HG03469 (cell line): ENCODE data around the gene AMOTL1.
A peak's percentile ranks its signal among the peaks of the same experiment; 100 is the strongest.
"Not testable (repeated sequence)": the region's sequence is repeated elsewhere in the genome, so short reads cannot be mapped to it uniquely, and the experiment has no call there.

Source experiments
- ATAC-seq: cut with Tn5 transposase; IDR thresholded peaks from one replicate; pipeline ENCODE4 v1.9.1; 2021; ENCODE audit warnings: mild to moderate bottlenecking, moderate library complexity, moderate number of reproducible peaks; ENCODE audit not compliant: unreplicated experiment

Gene AMOTL1

DNA sequence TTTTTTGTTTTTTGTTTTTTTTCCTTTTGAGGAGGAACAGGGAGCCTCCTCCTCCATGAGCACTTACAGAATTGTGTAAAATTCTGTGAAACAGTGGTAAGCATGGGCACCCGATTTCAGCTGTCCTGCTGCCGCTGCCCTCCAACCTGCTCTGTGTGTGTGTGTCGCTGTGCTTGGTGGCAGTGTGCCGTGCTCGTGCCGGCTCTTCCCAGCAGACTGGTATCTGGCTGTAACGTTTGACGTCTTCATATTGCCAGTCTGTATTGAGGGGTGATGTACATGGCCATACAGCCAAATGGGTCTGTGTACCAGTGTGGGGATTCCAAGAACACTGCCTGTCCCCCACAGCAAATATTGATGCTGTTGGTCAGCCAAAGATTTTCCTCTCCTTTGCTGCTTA lies 108.1 kb downstream of the AMOTL1 start:
- no peak for ATAC-seq

DNA sequence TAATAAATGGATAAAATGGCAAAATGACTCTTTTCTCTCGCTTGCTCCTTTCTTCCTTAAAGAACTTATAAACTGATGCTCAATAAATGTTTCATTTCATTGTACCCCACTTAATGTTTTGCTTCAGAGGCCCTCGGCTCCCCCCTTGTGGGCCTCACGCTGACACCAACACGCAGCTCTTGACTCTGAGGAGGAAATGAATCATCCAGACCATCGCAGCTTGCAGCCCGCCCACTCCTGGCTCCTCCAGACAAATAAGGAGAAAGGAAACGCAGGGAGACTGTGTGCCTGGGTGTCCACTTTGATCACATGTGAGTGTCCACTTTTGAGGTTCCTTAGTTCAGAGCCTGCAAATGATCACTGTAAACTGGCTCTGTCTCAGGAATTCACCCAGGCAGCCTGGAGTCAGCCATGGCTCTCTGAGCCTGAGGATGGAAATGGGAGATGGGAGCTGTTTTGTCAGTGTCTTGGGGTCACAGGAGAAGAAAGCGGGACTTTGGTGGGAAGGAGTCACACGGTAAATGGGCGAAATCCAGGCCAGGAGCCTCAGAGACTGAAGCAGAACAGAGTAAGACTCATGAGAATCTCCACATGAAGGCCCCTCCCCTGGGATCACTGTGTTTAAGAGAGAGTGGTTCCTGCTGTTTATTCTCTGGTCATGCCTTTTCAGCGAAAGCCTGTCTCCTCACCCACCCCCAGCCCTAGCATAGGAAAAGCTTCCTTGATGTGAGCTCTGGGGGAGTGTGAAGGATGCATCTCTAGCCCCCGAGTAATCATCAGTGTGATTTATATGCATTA lies 108.7 kb downstream of the AMOTL1 start:
- peak; percentile 88 for ATAC-seq

DNA sequence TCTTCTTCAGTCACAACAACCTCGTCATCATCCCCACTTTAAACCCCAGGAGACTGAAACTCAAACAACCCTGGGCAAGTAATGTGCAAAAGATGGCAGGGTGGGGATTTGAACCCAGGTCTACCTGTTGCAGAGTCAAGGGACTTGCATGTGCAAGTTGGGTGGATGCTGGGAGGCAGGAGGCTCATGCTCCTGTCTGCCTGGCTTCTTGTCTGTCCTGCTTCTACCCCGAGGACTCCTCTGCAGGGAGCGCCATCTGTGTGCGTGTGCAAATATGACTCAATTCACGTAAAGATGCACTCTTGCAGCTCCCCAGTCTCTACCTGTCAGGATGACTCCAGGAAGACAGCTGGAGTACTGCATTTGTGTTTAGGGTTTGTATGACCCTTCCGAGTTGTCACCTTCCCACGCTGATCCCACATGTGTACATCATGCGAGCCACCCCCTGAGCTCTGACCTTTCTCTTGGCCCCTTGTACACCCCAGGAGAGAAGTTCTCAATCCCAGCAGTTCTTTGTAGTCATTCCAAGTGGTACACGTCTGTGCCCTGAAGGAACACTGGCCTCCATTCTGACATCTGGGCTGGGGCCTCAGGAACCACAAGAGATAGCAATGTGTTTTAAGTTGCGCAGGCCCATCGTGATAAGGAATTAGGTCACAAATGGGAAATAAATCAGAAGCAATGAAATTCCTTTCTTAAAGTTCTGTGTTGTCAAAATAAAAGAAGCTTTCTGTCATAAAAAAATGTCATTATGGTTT lies 109.5 kb downstream of the AMOTL1 start:
- no peak for ATAC-seq

DNA sequence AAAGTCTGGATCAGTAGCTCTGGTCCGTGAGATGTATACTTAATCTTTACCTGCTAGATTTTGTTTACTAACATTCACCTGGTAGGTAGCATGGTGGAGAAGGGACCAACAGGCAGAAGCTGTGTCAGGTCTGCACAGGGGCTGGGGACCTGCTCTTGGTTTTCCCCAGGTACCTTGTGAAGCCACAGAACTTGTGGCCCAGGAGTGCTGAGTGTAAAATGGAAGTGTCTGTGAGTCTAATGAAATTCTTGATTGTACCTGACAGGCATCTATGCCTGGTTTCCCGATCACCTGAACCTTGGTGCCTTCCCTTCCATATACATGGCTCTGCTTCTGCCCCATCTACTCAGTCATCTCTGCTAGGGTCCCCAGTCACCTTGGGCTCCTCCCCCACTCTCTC lies 110.8 kb downstream of the AMOTL1 start:
- ATAC-seq = no peak

DNA sequence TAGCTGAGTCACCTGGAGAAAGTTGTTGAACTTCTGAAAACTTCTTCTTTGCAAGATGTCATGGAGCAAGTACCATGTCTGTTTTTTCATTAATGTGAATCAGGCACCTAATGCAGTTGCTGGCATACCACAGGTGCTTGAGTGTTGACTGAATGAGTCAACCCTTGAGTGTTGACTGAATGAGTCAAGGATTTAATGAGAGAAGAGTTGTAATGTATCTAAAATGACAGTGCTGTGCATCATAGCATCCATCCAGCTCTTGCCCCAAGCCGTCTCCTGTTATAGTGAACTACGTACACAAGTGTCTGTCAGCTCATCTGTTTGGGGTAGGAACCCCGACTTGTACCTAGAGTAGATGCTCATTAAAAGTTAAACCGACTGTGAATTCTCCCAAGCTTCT lies 112.1 kb downstream of the AMOTL1 start:
- no peak for ATAC-seq

DNA sequence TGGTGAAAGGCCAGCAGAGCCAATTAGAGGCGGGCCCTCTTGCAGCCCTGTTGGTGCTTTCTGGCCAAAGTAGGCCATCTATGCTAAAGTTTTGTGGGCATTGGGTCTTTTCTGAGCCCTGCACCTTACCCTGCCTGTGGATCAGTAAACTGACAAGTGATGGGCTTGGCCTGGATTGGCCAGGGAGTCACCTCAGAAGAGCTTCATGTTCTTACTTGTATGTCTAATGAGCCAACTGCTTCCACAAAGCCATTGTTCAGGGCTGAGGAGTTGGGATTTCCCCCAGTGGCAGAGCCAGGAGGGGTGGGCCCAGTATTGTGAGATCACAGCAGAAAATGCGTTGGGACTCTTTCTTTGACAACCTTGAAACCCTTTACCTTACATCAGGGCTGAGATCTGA lies 114.8 kb downstream of the AMOTL1 start:
- ATAC-seq = no peak

DNA sequence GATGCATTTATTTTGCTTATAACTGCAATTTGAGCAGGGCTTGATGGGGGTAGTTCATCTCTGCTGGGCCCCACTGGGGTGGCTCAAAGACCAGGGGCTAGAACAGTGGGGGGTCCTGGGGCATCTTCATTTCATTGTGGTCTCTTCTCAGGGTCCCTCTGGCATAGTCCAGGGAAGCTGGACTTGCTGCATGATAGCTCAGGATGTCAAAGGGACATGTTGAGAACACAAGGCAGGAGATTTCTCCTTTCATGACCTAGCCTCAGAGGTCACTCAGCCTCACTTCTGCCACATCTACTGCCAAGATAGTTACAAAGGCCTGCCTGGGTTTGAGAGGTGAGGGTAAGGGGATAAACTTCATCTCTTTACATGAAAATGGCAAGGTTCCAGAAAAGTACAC lies 115.7 kb downstream of the AMOTL1 start:
- no peak for ATAC-seq

DNA sequence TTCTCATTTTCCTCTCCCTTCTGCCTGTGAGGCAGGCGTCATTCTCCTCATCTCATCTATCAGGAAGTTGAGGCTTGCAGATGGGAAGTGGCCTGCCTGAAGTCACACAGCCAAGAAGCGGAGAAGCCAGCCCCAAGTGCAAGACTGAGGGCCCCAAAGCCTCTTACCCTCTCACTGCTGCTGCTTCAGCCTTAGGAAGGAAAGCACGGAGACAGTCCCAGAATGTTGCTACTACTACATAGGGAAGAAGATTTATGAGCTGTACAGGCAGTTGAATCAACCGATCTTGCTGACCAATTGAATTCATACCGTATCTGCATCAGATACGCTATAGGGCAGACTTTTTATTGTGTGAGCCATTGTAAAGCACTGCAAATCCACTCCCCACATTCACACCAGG lies 116.2 kb downstream of the AMOTL1 start:
- ATAC-seq = no peak

DNA sequence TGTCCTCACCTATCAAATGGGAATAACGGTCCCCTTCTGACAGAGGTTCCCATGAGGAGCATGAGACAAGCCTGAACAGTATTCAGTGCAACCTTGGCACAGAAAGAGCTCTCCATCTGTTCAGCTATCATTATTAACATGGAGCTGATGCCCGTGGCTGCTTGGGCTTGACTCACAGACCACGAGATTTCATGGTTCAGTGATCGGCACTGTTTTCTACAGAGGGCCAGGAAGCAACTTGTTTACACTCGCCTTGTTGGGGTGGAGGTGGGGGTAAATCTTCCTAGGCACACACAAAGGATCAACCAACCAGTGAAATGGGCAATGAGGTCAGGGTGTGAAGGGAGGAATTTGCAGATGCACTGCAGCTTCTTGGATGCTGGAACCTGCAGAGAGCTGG lies 117.0 kb downstream of the AMOTL1 start:
- peak; percentile 75 for ATAC-seq

DNA sequence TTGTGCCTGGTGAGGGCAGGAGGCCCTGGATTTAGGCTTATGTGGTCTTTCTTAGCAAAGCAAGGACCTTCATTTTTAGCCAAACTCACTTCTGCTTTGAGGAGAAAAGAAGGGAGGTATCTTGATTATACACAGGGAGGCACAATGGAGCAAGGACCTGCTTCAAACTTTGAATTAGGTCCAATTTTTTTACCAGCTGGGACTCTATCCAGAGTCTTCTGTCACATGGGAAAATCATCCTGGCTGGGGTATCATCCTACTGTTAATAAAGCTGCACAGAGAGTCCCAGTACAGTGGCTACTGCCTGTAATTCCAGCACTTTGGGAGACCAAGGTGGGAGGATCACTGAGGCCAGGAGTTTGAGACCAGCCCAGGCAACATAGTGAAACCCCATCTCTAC lies 117.4 kb downstream of the AMOTL1 start:
- ATAC-seq = no peak

DNA sequence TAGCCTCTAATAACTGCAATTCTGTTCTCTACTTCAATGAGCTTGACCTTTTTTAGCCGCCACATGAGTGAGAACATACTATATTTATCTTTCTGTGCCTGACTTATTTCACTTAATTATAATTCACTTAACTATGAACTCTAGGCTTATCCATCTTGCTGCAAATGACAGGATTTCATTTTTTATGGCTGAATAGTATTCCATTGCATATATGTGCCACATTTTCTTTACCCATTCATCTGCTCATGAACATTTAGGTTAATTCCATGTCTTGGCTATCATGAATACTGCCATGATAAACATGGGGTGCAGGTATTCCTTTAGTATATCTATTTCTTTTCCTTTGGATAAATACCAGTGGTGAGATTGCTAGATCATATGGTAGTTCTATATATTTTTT lies 120.0 kb downstream of the AMOTL1 start:
- no peak for ATAC-seq

DNA sequence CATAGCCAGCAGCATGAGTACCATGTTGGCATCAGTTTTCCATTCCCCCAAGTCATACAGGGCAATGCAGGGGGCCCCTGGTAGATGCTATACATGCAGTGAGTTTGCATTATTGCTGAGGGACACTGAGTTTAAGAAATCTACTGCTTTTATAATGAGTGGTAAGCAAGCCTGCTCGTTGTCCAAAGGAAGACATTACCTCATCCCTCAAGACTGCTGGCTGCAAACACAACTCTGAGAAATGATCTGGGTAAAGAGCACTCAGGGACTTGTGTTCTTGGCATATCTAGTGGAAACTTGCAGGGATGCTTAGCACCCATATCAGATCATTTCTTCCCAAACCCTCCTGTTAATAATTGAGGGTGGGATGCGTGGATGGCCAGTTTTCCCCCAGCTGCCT lies 127.3 kb downstream of the AMOTL1 start:
- ATAC-seq = no peak

DNA sequence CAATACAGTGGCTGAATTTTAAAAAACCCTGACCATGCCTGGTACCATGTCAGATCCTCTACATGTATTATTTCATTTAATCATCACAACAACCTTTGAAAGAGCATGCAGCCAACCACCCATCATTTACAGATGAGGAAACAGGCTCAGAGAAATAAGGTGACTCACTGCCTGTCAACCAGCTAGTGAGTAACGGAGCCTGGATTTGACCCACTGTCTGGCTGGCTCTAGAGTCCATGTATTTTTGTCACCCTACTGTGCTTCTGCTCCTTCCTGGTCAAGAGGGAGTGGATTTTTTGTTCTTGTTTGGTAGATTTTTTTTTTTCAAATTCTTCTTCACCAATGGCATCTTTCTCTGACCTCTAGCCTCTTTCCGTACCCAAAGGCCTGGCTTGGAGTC lies 127.8 kb downstream of the AMOTL1 start:
- no peak for ATAC-seq

DNA sequence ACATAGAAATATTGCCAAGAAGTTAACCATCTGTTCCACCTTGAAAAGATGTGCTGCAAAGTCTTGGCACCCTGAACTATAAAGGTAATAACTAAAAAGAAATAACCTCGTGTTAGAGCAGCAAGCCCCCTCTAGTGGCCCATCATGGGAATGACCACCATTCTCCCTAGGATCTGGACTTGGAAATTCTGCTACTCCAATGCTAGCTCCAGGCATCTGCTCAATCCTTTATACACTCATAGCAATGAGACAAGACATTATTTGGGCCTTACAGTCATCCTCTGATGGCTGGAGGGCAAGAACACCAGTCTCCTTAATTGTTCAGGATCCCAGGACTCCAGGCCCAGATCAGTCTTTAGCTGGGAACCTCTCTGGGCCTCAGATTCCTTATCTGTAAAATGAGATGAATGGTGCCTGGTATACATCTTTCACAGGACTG lies 129.2 kb downstream of the AMOTL1 start:
- ATAC-seq = no peak

DNA sequence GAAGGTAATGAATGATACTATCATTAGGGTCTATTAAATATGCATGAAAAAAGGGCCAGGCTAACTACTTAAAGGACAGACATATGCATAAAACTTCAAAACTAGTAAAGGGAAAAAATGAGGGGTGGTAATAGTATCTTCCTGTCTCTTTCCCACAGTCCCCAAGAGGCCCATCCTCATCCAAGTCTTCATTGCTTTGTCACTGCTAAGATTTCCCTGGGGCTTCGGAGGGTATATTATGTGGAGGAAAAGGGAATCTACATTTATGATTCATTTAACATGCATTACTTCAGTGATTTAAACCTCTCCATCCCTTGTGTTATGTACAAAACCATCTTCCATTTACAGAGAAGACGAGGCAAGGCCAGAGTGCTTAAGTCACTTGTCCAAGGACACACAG lies 139.1 kb downstream of the AMOTL1 start:
- ATAC-seq = no peak

DNA sequence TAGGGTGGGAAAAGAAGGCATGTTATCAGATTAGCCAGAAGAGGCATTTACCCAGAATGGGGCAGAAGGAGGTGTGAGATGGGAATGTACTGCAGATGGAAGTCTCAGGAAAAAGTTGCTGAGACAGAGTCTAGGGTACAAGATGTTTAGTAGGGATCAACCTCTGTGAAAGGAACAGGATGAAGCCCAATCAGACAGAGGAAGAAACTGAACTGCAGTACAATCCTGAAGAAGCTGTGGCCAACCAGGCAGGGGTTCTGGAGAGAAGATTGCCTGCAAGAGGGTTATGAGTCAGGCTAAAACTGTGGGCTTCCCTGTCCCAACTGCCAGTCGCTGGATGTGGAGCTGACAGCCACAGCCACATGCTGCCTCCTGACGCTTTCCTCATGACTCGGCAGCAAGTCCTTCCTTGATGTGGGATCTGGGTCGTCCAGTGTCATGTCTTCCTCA lies 141.2 kb downstream of the AMOTL1 start:
- ATAC-seq = no peak

DNA sequence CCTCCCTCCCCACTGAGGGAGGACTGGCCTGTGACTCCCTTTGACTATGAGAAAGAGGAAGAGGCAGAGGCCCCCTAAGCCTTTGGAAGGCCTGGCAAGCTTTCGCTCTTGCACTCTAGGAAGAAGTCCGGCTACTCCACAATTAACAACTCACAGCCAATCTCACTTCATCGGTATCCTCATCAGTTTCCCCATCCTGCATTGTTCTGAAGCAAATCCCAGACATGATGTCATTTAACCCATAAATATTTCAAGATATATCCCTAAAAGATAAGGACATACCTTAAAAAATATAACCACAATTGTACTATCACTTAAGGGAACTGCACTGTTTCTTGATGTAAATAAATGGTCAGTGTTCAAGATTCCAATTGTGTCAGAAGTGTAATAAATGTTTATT lies 142.1 kb downstream of the AMOTL1 start:
- ATAC-seq = no peak

DNA sequence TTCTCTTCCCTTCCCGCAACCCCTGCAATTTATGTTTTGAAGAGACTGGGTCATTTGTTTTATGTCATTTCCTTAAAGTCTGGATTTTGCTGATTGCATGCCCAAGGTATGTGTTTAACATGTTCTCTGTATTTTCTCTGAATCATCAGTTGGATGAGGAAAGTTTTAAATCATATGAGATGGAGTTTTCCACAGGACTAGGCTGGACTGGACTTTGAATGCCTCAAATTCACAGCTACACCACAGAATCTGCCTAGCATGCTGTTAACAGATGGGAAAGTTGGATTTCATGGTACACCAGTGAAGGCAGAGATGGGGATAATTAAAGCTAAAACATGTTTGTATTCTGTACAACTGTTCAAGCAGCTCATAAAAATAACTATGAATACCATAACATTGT lies 142.6 kb downstream of the AMOTL1 start:
- ATAC-seq = no peak

DNA sequence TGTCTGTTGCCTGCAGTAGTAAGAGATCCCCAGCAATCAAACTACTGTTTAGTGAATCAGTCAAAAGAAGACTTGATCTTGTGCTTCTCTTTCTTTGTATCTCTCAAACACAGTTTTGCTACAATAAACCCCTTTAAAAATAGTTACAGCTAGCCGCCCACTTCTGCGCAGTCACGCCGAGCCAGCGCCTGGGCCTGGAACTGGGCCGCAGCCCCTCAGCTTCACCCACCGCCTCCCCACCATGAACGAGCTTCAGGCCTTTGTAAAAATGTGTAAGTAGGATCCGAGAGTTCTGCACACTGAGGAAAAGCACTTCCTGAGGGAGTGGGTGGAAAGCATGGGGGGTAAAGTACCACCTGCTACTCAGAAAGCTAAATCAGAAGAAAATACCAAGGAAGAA lies 144.7 kb downstream of the AMOTL1 start:
- ATAC-seq = no peak

DNA sequence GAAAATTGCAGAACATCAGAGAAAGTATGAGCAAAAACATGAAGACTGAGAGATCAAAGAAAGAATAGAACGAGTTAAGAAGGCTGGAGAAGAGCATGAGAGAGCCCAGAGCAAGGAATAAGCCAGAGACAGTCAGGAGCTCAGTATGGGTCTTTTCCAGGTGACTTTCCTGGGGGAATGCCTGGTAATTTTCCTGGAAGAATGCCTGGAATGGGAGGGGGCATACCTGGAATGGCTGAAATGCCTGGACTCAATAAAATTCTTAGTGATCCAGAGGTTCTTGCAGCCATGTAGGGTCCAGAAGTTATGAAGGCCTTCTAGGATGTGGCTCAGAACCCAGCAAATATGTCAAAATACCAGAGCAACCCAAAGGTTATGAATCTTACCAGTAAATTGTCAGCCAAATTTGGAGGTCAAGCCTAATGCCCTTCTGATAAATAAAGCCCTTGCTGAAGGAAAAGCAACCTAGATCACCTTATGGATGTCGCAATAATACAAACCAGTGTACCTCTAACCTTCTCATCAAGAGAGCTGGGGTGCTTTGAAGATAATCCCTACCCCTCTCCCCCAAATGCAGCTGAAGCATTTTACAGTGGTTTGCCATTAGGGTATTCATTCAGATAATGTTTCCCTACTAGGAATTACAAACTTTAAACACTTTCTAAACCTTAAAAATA lies 145.7 kb downstream of the AMOTL1 start:
- not testable (repeated sequence) for ATAC-seq

DNA sequence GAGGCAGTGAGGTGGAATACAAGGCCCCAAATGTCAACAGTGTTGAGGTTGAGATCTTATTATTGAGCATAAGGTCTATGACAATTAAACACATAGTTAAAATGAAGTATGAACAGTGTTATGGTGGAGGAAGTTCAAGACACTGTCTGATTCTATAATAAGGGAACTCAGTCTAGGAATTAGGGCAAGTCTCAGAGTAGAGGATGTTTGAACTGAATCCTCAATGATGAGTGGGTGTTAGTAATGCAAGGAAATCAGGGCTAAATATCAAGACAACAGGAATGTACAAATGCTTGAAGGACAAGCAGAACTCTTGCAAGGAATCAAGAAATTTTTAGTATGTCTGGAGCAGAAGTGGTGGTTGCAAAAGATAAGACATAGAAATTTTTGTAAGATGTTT lies 152.2 kb downstream of the AMOTL1 start:
- no peak for ATAC-seq
